Mesenchymal stem cell (in vitro differentiated cells and primary cell): ENCODE measurements around the gene ALPG.

ENCODE experiments used
- DNase-seq: peaks from one replicate; pipeline ENCODE4 v3.0.0-alpha.2; 2013
- H2AFZ ChIP-seq: one replicate; pipeline ENCODE4 v1.6.1; 2013; ENCODE audit warnings: low read depth, mild to moderate bottlenecking, control low read depth, inconsistent platforms, low read length, moderate library complexity
- H2AK5ac ChIP-seq: 2 replicates; pipeline ENCODE4 v1.6.1; 2013; ENCODE audit warnings: low read length, moderate library complexity, mild to moderate bottlenecking, inconsistent platforms; ENCODE audit not compliant: severe bottlenecking
- H2BK120ac ChIP-seq: one replicate; pipeline ENCODE4 v1.6.1; 2013; ENCODE audit warnings: low read depth, mild to moderate bottlenecking, inconsistent platforms, low read length, moderate library complexity
- H2BK12ac ChIP-seq, 2 experiments: one replicate each; pipeline ENCODE4 v1.6.1; 2013; ENCODE audit warnings: inconsistent platforms in 2 of 2, low read length in 2 of 2, mild to moderate bottlenecking in 2 of 2, moderate library complexity in 2 of 2, control low read depth in 1 of 2
- H2BK15ac ChIP-seq: one replicate; pipeline ENCODE4 v1.6.1; 2013; ENCODE audit warnings: mild to moderate bottlenecking, low read depth, inconsistent platforms; ENCODE audit not compliant: poor library complexity, severe bottlenecking
- H2BK5ac ChIP-seq: 2 replicates; pipeline ENCODE4 v1.6.1; 2013; ENCODE audit warnings: low read depth, mild to moderate bottlenecking, low read length, control low read depth, inconsistent platforms; ENCODE audit not compliant: poor library complexity, severe bottlenecking
- H3K14ac ChIP-seq, 2 experiments: one replicate each; pipeline ENCODE4 v1.6.1; 2013; ENCODE audit warnings: inconsistent platforms in 2 of 2, low read length in 2 of 2, control low read depth in 1 of 2, mild to moderate bottlenecking in 1 of 2, moderate library complexity in 1 of 2
- H3K18ac ChIP-seq, 2 experiments: one replicate each; pipeline ENCODE4 v1.6.1; 2013; ENCODE audit warnings: inconsistent platforms in 2 of 2, low read length in 2 of 2, control low read depth in 1 of 2, low read depth in 1 of 2, mild to moderate bottlenecking in 1 of 2
- H3K23ac ChIP-seq, 2 experiments: one replicate each; pipeline ENCODE4 v1.6.1; 2013; ENCODE audit warnings: inconsistent platforms in 2 of 2, low read length in 2 of 2, mild to moderate bottlenecking in 2 of 2, moderate library complexity in 2 of 2, control low read depth in 1 of 2
- H3K27ac ChIP-seq: 2 replicates; pipeline ENCODE4 v1.5.1; 2013; ENCODE audit warnings: mild to moderate bottlenecking, moderate library complexity, low read length, control low read depth, inconsistent platforms; ENCODE audit not compliant: poor library complexity, severe bottlenecking
- H3K27me3 ChIP-seq, 2 experiments: 2 replicates each; pipeline versions ENCODE4 v1.6.1 to v1.7.0; 2013; ENCODE audit warnings: low read length in 2 of 2, mild to moderate bottlenecking in 2 of 2, moderate library complexity in 2 of 2, control low read depth in 1 of 2, inconsistent platforms in 1 of 2; ENCODE audit not compliant: control insufficient read depth in 1 of 2, insufficient read depth in 1 of 2
- H3K36me3 ChIP-seq, 2 experiments: 2 replicates each; pipeline versions ENCODE4 v1.6.1 to v1.7.0; 2013; ENCODE audit warnings: low read length in 2 of 2, control low read depth in 1 of 2, inconsistent platforms in 1 of 2, low read depth in 1 of 2, mild to moderate bottlenecking in 1 of 2; ENCODE audit not compliant: insufficient read depth in 2 of 2, control insufficient read depth in 1 of 2
- H3K4ac ChIP-seq, 2 experiments: one replicate each; pipeline ENCODE4 v1.6.1; 2013; ENCODE audit warnings: inconsistent platforms in 2 of 2, low read length in 2 of 2, mild to moderate bottlenecking in 2 of 2, moderate library complexity in 2 of 2, control low read depth in 1 of 2, low read depth in 1 of 2
- H3K4me1 ChIP-seq: 2 replicates; pipeline ENCODE4 v1.6.1; 2013; ENCODE audit warnings: low read depth, low read length, control low read depth; ENCODE audit not compliant: control insufficient read depth, insufficient read depth
- H3K4me2 ChIP-seq: 2 replicates; pipeline ENCODE4 v1.6.1; 2013; ENCODE audit warnings: low read length, mild to moderate bottlenecking, inconsistent platforms; ENCODE audit not compliant: poor library complexity, severe bottlenecking
- H3K4me3 ChIP-seq, 2 experiments: 2 replicates each; pipeline versions ENCODE4 v1.5.1 to v1.7.0; 2013; ENCODE audit warnings: low read length in 2 of 2, mild to moderate bottlenecking in 2 of 2, control low read depth in 1 of 2, low read depth in 1 of 2; ENCODE audit not compliant: insufficient read depth in 1 of 2
- H3K79me1 ChIP-seq: replicated peaks from 2 replicates; pipeline ENCODE4 v1.6.1; 2013; ENCODE audit warnings: mild to moderate bottlenecking, control low read depth, low read length, inconsistent platforms; ENCODE audit not compliant: poor library complexity, severe bottlenecking
- H3K9ac ChIP-seq: 2 replicates; pipeline ENCODE4 v1.7.0; 2013; ENCODE audit warnings: mild to moderate bottlenecking, low read length, moderate library complexity
- H3K9me3 ChIP-seq: 2 replicates; pipeline ENCODE4 v1.7.0; 2013; ENCODE audit warnings: mild to moderate bottlenecking, low read length; ENCODE audit not compliant: control insufficient read depth
- H4K8ac ChIP-seq: one replicate; pipeline ENCODE4 v1.6.1; 2013; ENCODE audit warnings: inconsistent platforms, mild to moderate bottlenecking, low read length, moderate library complexity
- H4K91ac ChIP-seq: one replicate; pipeline ENCODE4 v1.6.1; 2013; ENCODE audit warnings: mild to moderate bottlenecking, low read length, inconsistent platforms
- WGBS: methylation state at CpG from one replicate; pipeline ENCODE4 v1.1.7; 2013; ENCODE audit warnings: mixed read lengths; 5-methylcytosine and 5-hydroxymethylcytosine counted together

The ALPG gene

DNA sequence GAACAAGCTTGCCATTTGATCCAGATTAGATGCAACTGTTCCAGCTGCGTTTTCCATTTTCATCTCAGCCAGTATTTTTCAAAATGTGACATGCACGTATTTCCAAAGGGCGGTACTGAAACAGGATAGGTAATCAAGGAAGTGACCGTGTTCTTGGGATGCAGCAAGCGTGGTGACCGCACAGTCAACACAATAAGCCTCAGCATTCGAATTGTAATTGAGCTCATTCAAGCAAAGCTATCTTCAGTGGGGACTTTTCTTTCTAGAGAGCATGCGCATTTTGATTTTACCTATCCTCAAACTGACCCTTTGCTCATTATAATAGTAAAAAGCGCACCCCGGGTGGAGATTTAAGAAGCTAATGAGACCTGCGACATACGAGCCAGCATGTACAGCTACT is 31.5 kb upstream of the ALPG start:
- Histone ChIP-seq H2BK5ac (no peak overlapping the region), H2BK15ac (no peak overlapping the region), H3K36me3 (no peaks in the 10 kb centered on the region), H3K4me2 (no peak overlapping the region), H3K27ac (no peak overlapping the region), H3K9ac (no peak overlapping the region), H3K4me3 (no peak overlapping the region), H4K91ac (no peak overlapping the region), H3K4ac (no peak overlapping the region), H3K18ac (no peak overlapping the region), H2BK120ac (no peak overlapping the region), H2BK12ac (no peak overlapping the region), H3K14ac (no peak overlapping the region), H3K4me1 (no peaks in the 10 kb centered on the region), H4K8ac (no peak overlapping the region), H3K27me3 (peaks cover 36 to 37% of the 10 kb centered on the region in 2 experiments), H3K9me3 (no peaks in the 10 kb centered on the region), H3K79me1 (no peaks in the 10 kb centered on the region), H2AFZ (no peak overlapping the region), H3K23ac (no peak overlapping the region), H2AK5ac (no peak overlapping the region)
- DNase-seq = no peak
- WGBS = 87% methylated on average over 12 of the region's 12 CpGs

DNA sequence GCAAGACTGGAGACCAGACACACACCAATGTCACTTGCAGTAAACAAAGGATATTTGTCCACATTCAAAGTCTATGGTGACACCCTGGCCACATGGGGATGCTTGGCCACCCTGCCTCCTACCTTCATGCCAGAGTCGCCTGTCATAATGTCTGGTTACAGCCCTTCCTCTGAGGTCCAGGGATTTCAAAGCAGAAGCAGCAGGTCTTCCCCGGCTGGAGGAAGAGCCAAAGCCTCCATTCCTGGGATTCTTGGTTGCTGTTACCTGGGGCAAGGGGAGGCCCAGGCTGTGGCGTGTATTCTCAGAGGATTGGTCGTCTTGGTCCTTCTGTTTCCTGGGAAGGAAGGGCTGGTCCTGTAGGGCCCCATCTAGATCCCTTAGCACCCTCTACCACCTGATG is 30.4 kb upstream of the ALPG start:
- WGBS = 82% methylated on average over 4 of the region's 4 CpGs
- no peak overlapping the region for H2BK15ac ChIP-seq

DNA sequence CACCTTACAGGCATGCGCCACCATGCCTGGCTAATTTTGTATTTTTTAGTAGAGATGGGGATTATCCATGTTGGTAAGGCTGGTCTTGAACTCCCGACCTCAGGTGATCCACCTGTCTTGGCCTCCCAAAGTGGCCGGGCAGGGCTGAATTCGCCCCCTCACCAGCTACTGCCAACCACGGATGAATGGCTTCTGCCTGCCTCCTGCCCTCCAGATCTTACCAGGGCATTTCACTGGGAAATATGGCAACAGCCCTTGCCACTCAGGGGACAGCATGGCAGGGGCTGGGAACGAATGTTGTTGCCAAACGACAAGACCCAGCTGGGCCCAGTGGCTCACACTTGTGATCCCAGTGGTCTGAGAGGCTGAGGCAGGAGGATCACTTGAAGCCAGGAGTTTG is 29.9 kb upstream of the ALPG start:
- WGBS = 80% methylated on average over 7 of the region's 7 CpGs
- Histone ChIP-seq H3K9me3 (no peaks in the 10 kb centered on the region), H3K9ac (no peak overlapping the region), H3K27me3 (peaks cover 38 to 39% of the 10 kb centered on the region in 2 experiments), H3K4ac (no peak overlapping the region), H2BK15ac (no peak overlapping the region), H3K4me1 (no peaks in the 10 kb centered on the region), H3K4me3 (no peak overlapping the region), H4K8ac (no peak overlapping the region), H3K14ac (no peak overlapping the region), H2BK5ac (no peak overlapping the region), H3K79me1 (no peaks in the 10 kb centered on the region), H3K27ac (no peak overlapping the region), H2AK5ac (no peak overlapping the region), H3K18ac (no peak overlapping the region), H2BK12ac (no peak overlapping the region), H2BK120ac (no peak overlapping the region), H3K36me3 (no peaks in the 10 kb centered on the region), H2AFZ (no peak overlapping the region), H3K23ac (no peak overlapping the region), H3K4me2 (no peak overlapping the region), H4K91ac (no peak overlapping the region)
- no peak for DNase-seq

More for the DNA sequence above, 30.4 kb upstream of the ALPG start:
- DNase-seq = no peak
- no peak overlapping the region for H3K18ac ChIP-seq
- no peak overlapping the region for H3K14ac ChIP-seq
- H3K4me3 ChIP-seq = no peak overlapping the region
- no peak overlapping the region for H2BK5ac ChIP-seq
- no peaks in the 10 kb centered on the region for H3K36me3 ChIP-seq
- no peak overlapping the region for H4K91ac ChIP-seq
- H2BK120ac ChIP-seq = no peak overlapping the region
- no peaks in the 10 kb centered on the region for H3K9me3 ChIP-seq
- no peak overlapping the region for H2AK5ac ChIP-seq
- H3K27ac ChIP-seq = no peak overlapping the region
- no peak overlapping the region for H3K9ac ChIP-seq
- H3K4ac ChIP-seq = no peak overlapping the region
- peaks cover 36 to 37% of the 10 kb centered on the region in 2 experiments for H3K27me3 ChIP-seq
- H2AFZ ChIP-seq = no peak overlapping the region
- H3K23ac ChIP-seq = no peak overlapping the region
- no peaks in the 10 kb centered on the region for H3K79me1 ChIP-seq
- H4K8ac ChIP-seq = no peak overlapping the region
- H2BK12ac ChIP-seq = no peak overlapping the region
- H3K4me1 ChIP-seq = no peaks in the 10 kb centered on the region
- no peak overlapping the region for H3K4me2 ChIP-seq

DNA sequence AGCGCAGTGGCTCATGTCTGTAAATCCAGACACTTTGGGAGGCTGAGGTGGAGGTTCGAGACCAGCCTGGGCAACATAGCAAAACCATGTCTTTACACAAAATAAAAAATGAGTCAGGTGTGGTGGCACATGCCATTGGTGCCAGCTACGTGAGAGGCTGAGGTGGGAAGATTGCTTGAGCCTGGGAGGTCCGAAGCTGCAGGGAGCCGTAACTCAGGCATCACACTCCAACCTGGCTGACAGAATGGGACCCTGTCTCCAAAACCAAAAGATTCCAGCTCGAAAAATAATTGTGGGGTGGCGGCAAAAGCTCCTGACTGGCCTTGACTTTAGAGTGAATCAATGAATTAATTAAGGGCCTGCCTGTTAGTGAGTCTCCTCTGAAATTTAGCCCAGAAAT is 29.3 kb upstream of the ALPG start:
- no peaks in the 10 kb centered on the region for H3K36me3 ChIP-seq
- WGBS = 91% methylated on average over 5 of the region's 7 CpGs

More for the DNA sequence above, 29.3 kb upstream of the ALPG start:
- Histone ChIP-seq H3K23ac (no peak overlapping the region), H3K4me2 (peak overlapping the region; percentile 8), H2AFZ (no peak overlapping the region), H3K27ac (no peak overlapping the region), H3K14ac (no peak overlapping the region), H3K27me3 (peaks cover 42 to 45% of the 10 kb centered on the region in 2 experiments), H4K8ac (no peak overlapping the region), H3K4ac (no peak overlapping the region), H2BK12ac (no peak overlapping the region), H2BK15ac (no peak overlapping the region), H3K18ac (no peak overlapping the region), H2BK5ac (no peak overlapping the region), H2BK120ac (no peak overlapping the region), H2AK5ac (no peak overlapping the region), H3K4me1 (no peaks in the 10 kb centered on the region), H3K9ac (no peak overlapping the region), H3K79me1 (no peaks in the 10 kb centered on the region), H3K4me3 (no peak overlapping the region), H4K91ac (no peak overlapping the region), H3K9me3 (no peaks in the 10 kb centered on the region)
- no peak for DNase-seq
